SJSA1 (cell line): ENCODE data around the gene POLR1H. TPM values are rescaled to one million over a fixed set of nuclear protein-coding genes. Genes with fewer than 3 reads are reported as not detected.
"Not testable (repeated sequence)": the region's sequence is repeated elsewhere in the genome, so short reads cannot be mapped to it uniquely, and the experiment has no call there.

Source experiments
- DNase-seq, 2 experiments: peaks; one replicate each; pipeline ENCODE4 v3.0.0-alpha.2; 2015 to 2020; ENCODE audit warnings: low spot score in 2 of 2, low read depth in 1 of 2
- H3K27ac ChIP-seq: fragments of 250-450 bp; sonication (Bioruptor Pico); 2 replicates; pipeline ENCODE4 v1.5.1; 2020; ENCODE audit warnings: mild to moderate bottlenecking, moderate library complexity
- H3K27me3 ChIP-seq: fragments of 250-450 bp; sonication (Bioruptor Pico); replicated peaks from 2 replicates; pipeline ENCODE4 v1.5.1; 2020; ENCODE audit warnings: mild to moderate bottlenecking, moderate library complexity
- H3K36me3 ChIP-seq: fragments of 250-450 bp; sonication (Bioruptor Pico); 2 replicates; pipeline ENCODE4 v1.5.1; 2020; ENCODE audit warnings: mild to moderate bottlenecking
- H3K4me1 ChIP-seq: fragments of 250-450 bp; sonication (Bioruptor Pico); replicated peaks from 2 replicates; pipeline ENCODE4 v1.6.1; 2021; ENCODE audit warnings: mild to moderate bottlenecking
- H3K4me3 ChIP-seq: fragments of 250-450 bp; sonication (Bioruptor Pico); 2 replicates; pipeline ENCODE4 v1.5.1; 2020; ENCODE audit warnings: mild to moderate bottlenecking
- H3K9me3 ChIP-seq: fragments of 250-450 bp; sonication (Bioruptor Pico); replicated peaks from 2 replicates; pipeline ENCODE4 v1.5.1; 2020; ENCODE audit warnings: mild to moderate bottlenecking
- total RNA-seq: library from RNA; depleted of rRNA; stranded (reverse); fragments of >200 nt; shearing (Covaris generic); gene quantifications from 2 replicates; pipeline ENCODE4 v1.2.3, GENCODE V29; 2014; rRNA removed

Gene POLR1H
- 22.5 and 29.7 TPM in 2 replicates for total RNA-seq

DNA sequence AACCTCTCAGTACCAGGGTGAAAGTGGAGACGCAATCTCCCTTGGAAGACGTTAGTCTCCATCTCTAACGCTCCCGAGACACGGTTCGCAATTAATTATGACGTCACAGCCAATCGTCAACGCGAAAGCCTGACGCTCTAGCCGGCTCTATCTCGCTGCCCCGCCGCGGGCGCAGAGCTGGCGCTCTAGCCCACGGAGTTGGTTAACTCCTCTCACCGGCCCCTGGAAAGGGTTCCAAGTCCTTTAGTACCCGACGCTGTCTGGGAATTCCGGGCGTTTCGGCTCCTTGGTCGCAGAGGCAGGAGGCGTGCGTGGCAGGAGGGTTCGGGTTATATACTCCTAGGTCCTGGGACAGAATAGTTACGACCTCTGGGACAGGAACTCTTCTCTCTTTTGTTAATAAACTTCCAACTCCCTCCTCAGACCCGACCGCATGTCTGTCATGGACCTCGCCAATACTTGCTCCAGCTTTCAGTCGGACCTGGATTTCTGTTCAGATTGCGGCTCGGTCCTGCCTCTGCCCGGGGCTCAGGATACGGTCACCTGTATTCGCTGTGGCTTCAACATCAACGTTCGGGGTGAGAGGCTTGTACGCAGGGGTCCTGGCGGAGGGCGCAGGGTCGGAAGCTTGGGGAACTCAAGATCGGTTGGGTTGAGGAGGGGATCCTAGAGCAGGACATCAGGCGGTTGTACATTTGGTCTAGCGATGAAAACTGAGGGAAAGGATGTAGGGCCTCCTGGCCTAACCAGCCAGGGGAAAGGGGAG lies at the start of gene POLR1H:
TSS of gene POLR1H (plus strand) at position 174 of the 766 bp plus-strand sequence. CDS start at position 434, 260 bp downstream.
- Histone ChIP-seq H3K4me1 (peaks cover 18% of the 10 kb centered on the region), H3K27ac (peak within 1 kb of the TSS; percentile 70), H3K9me3 (no peaks in the 10 kb centered on the region), H3K36me3 (peaks cover 17% of the 10 kb centered on the region), H3K27me3 (no peaks in the 10 kb centered on the region), H3K4me3 (peak within 1 kb of the TSS; percentile 71)
- DNase-seq = peak; percentile 87 to 94

- peak in 1 of 2 experiments; percentile 48 for DNase-seq
These were observed 47.7 kb upstream of the POLR1H start for GRCh38 chr6:30013291-30013922.

DNA sequence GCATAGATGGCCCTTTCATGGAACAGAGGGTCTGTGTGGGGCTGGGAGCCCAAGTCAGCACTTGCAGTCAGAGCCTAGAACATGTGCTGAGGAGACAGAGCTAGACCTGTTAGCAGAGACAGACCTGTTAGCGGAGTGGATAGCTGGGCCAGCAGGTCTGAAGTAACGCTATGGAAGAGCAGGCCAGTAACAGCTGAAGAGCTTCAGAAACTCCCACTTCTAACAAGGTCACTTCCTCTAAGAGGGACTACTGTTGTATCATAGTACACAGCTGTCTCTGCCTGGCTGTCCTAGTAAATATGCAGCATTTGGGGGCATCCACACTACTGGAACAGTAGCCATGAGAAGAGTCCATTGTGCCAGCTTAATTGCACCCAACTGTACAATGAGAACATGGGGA lies 41.2 kb upstream of the POLR1H start:
- Histone ChIP-seq H3K4me3 (no peak overlapping the region), H3K4me1 (no peaks in the 10 kb centered on the region), H3K36me3 (no peaks in the 10 kb centered on the region), H3K9me3 (no peaks in the 10 kb centered on the region), H3K27ac (no peak overlapping the region), H3K27me3 (no peaks in the 10 kb centered on the region)
- no peak for DNase-seq

More at GRCh38 chr6:30013291-30013922, 47.7 kb upstream of the POLR1H start:
- Histone ChIP-seq H3K27ac (no peak overlapping the region), H3K9me3 (no peaks in the 10 kb centered on the region), H3K4me1 (no peaks in the 10 kb centered on the region), H3K4me3 (no peak overlapping the region), H3K27me3 (no peaks in the 10 kb centered on the region), H3K36me3 (no peaks in the 10 kb centered on the region)

GRCh38 chr6:30020626-30021025 lies 40.4 kb upstream of the POLR1H start:
- no peak for DNase-seq

DNA sequence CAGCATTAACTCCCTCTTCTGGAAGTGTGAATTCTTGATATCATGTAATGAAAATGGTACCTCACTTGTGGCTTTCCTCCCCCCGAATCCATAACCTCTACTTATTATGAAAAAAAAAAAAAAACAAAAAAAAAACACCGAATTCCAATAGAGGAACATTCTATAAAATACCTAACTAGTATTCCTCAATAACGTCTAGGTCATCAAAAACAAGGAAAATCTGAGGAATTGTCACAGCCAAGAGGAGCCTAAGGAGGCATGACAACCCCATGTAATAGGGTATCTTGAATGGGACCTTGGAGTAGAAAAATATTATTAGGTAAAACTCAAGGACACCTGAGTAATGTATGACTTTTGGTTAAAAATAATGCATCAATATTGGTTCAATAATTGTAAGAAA lies 38.9 kb upstream of the POLR1H start:
- Histone ChIP-seq H3K27me3 (no peaks in the 10 kb centered on the region), H3K4me3 (no peak overlapping the region)

More at GRCh38 chr6:30020626-30021025, 40.4 kb upstream of the POLR1H start:
- H3K4me1 ChIP-seq = no peaks in the 10 kb centered on the region
- H3K9me3 ChIP-seq = no peaks in the 10 kb centered on the region
- H3K27me3 ChIP-seq = no peaks in the 10 kb centered on the region
- H3K4me3 ChIP-seq = no peak overlapping the region
- no peaks in the 10 kb centered on the region for H3K36me3 ChIP-seq
- H3K27ac ChIP-seq = no peak overlapping the region

DNA sequence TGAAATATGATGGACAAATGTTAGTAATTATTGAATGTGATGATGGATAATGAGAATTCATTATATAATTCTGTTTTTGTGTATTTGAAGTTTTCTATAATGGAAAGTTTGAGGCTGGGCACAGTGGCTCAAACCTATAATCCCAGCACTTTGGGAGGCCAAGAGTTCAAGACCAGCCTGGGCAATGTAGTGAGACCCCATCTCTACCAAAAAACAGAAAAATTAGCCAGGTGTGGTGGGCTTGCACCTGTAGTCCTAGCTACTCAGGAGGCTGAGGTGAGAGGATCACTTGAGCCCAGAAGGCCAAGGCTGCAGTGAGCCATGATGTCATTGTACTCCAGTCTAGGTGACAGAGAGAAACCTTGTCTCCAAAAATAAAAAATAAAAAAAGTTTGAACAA lies 38.4 kb upstream of the POLR1H start:
- H3K27me3 ChIP-seq, H3K9me3 ChIP-seq, H3K4me3 ChIP-seq, DNase-seq, H3K27ac ChIP-seq, H3K36me3 ChIP-seq, H3K4me1 ChIP-seq: not testable (repeated sequence)

More for the DNA sequence above, 38.9 kb upstream of the POLR1H start:
- H3K27ac ChIP-seq = no peak overlapping the region
- no peak for DNase-seq
- H3K9me3 ChIP-seq = no peaks in the 10 kb centered on the region
- no peaks in the 10 kb centered on the region for H3K4me1 ChIP-seq
- no peaks in the 10 kb centered on the region for H3K36me3 ChIP-seq

- Histone ChIP-seq H3K9me3 (no peaks in the 10 kb centered on the region), H3K36me3 (no peaks in the 10 kb centered on the region), H3K27me3 (no peaks in the 10 kb centered on the region), H3K4me3 (no peak overlapping the region), H3K4me1 (no peaks in the 10 kb centered on the region), H3K27ac (no peak overlapping the region)
- no peak for DNase-seq
These were observed 35.9 kb upstream of the POLR1H start for GRCh38 chr6:30025186-30025585.

- Histone ChIP-seq H3K4me1 (no peaks in the 10 kb centered on the region), H3K27ac (no peak overlapping the region), H3K9me3 (no peaks in the 10 kb centered on the region), H3K36me3 (no peaks in the 10 kb centered on the region; the same call in 1 of the 2 replicates), H3K27me3 (no peaks in the 10 kb centered on the region), H3K4me3 (no peak overlapping the region)
- DNase-seq = no peak
These were observed 31.5 kb upstream of the POLR1H start for GRCh38 chr6:30029588-30029987.

- Histone ChIP-seq H3K4me3 (no peak overlapping the region), H3K36me3 (no peaks in the 10 kb centered on the region; the same call in 1 of the 2 replicates), H3K27ac (no peak overlapping the region), H3K9me3 (no peaks in the 10 kb centered on the region), H3K27me3 (no peaks in the 10 kb centered on the region), H3K4me1 (no peaks in the 10 kb centered on the region)
- DNase-seq = no peak
These were observed 29.7 kb upstream of the POLR1H start for GRCh38 chr6:30031381-30031780.

DNA sequence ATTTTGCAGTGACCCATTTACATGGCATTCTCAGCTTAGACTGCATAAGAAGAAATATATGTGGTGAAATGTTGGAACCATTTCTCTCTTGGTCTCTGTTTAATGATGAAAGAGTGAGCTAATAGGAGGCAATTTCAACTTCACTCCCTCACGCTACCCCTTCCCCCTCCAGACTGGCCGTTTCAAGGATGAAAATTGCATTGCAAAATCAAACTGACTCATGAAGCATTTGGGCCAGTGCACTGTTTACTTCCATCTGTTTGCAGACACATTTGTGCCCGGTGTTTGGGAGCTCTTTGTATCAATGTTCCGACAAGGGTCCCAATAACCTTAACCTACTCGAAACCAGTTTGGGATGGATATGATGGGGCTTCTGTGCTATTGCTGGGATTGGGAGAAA lies 27.6 kb upstream of the POLR1H start:
- not testable (repeated sequence) for H3K4me1 ChIP-seq, H3K9me3 ChIP-seq, H3K27ac ChIP-seq, H3K27me3 ChIP-seq, H3K36me3 ChIP-seq, H3K4me3 ChIP-seq, DNase-seq

- Histone ChIP-seq H3K36me3 (no peaks in the 10 kb centered on the region; the same call in 1 of the 2 replicates), H3K27me3 (no peaks in the 10 kb centered on the region), H3K4me1 (no peaks in the 10 kb centered on the region), H3K4me3 (no peak overlapping the region), H3K9me3 (no peaks in the 10 kb centered on the region), H3K27ac (no peak overlapping the region)
- DNase-seq = no peak
These were observed 25.3 kb upstream of the POLR1H start for GRCh38 chr6:30035784-30036183.

GRCh38 chr6:30037182-30037788 lies 23.8 kb upstream of the POLR1H start:
- DNase-seq = peak in 1 of 2 experiments; percentile 14
- Histone ChIP-seq H3K4me3 (no peak overlapping the region), H3K36me3 (no peaks in the 10 kb centered on the region; the same call in 1 of the 2 replicates), H3K4me1 (no peaks in the 10 kb centered on the region), H3K27me3 (no peaks in the 10 kb centered on the region), H3K9me3 (no peaks in the 10 kb centered on the region), H3K27ac (no peak overlapping the region)

- DNase-seq = no peak
- H3K27me3 ChIP-seq = no peaks in the 10 kb centered on the region; the same call in 1 of the 2 replicates
- no peak overlapping the region for H3K27ac ChIP-seq
- no peaks in the 10 kb centered on the region for H3K4me1 ChIP-seq
- H3K4me3 ChIP-seq = no peak overlapping the region
- no peaks in the 10 kb centered on the region for H3K9me3 ChIP-seq
- H3K36me3 ChIP-seq = no peaks in the 10 kb centered on the region; the same call in 1 of the 2 replicates
These were observed 19.8 kb upstream of the POLR1H start for GRCh38 chr6:30041221-30041620.

DNA sequence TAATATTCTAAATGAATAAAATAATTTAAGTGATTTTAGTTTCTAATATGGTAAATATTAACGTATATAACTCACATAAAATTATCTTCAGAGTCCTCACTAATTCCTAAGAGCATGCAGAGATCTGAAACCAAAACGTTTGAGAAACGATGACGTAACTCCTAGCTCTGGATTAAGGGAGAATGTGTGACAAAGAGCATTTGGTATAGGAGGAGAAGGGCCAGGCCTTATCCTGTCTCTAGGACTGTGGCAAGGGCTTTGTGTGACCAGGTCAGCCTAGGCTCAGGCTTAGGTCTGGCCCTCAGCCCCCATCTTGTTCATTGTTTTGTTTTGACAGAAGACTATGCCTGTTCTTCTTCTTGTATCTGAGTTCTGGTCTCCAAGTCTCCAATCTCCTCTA lies 19.2 kb upstream of the POLR1H start:
- Histone ChIP-seq H3K9me3 (no peaks in the 10 kb centered on the region), H3K36me3 (no peaks in the 10 kb centered on the region; the same call in 1 of the 2 replicates), H3K27me3 (no peaks in the 10 kb centered on the region; the same call in 1 of the 2 replicates), H3K4me3 (no peak overlapping the region), H3K27ac (no peak overlapping the region), H3K4me1 (no peaks in the 10 kb centered on the region)
- DNase-seq = no peak
